HL-60 (cell line): ENCODE data around the gene YTHDF1.

ENCODE experiments used
- DNase-seq, 2 experiments: peaks; one replicate each; pipeline ENCODE4 v3.0.0-alpha.2; 2010 to 2020; ENCODE audit warnings: low read depth in 1 of 2, low spot score in 1 of 2
- H3K27ac ChIP-seq: fragments of 250-450 bp; sonication (Bioruptor Pico); replicated peaks from 2 replicates; pipeline ENCODE4 v1.5.1; 2020; ENCODE audit warnings: mild to moderate bottlenecking, moderate library complexity
- H3K27me3 ChIP-seq: fragments of 250-450 bp; sonication (Bioruptor Pico); 2 replicates; pipeline ENCODE4 v1.5.1; 2021; ENCODE audit warnings: mild to moderate bottlenecking, moderate library complexity; ENCODE audit not compliant: insufficient read depth, poor library complexity, severe bottlenecking
- H3K4me3 ChIP-seq: replicated peaks from 2 replicates; pipeline ENCODE4 v1.5.1; 2011; ENCODE audit warnings: mild to moderate bottlenecking, control low read depth, low read length; ENCODE audit not compliant: insufficient read depth
- CTCF ChIP-seq: IDR thresholded peaks from one replicate; pipeline ENCODE4 v1.5.1; 2011; ENCODE audit warnings: low read length, control low read depth, inconsistent platforms; ENCODE audit not compliant: insufficient read depth
- GABPA ChIP-seq: IDR thresholded peaks from 2 replicates; pipeline ENCODE4 v1.6.1; 2012; ENCODE audit warnings: low read depth
- POLR2AphosphoS5 ChIP-seq: IDR thresholded peaks from 2 replicates; pipeline ENCODE4 v1.6.1; 2012; ENCODE audit warnings: low read depth
- SPI1 ChIP-seq: IDR thresholded peaks from 2 replicates; pipeline ENCODE4 v1.6.1; 2012; ENCODE audit warnings: low read depth, mild to moderate bottlenecking, borderline replicate concordance
- TF ChIP-seq, protein P1 (sequence below): IDR thresholded peaks from 2 replicates; pipeline ENCODE4 v1.6.1; 2012; ENCODE audit warnings: low read depth; ENCODE audit not compliant: insufficient replicate concordance

Gene YTHDF1

DNA sequence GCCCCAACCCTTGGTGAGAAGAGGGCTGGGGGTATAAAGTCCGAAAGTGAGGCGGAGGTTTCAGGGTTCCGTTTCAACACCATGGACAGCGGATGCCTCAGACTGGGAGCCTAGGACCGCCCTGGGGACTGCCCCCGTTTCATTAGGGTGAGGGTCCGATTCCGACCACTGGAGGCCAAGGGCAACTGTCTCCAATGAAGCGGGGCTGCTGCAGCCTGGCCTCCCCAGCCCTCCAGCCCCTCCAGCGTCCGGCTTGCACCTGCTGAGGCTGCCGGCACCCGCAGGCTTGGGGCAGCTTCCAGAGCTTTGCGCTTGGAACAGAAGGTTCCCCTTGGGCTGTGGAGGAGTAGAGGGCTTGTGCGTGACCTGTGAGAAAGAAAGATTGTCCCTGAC lies 39.9 kb downstream of the YTHDF1 start:
- Histone ChIP-seq H3K4me3 (no peak overlapping the region), H3K27ac (no peak overlapping the region), H3K27me3 (peaks cover 67% of the 10 kb centered on the region)
- DNase-seq: no peak
- TF ChIP-seq POLR2AphosphoS5: no peak
- TF ChIP-seq, protein P1, sequence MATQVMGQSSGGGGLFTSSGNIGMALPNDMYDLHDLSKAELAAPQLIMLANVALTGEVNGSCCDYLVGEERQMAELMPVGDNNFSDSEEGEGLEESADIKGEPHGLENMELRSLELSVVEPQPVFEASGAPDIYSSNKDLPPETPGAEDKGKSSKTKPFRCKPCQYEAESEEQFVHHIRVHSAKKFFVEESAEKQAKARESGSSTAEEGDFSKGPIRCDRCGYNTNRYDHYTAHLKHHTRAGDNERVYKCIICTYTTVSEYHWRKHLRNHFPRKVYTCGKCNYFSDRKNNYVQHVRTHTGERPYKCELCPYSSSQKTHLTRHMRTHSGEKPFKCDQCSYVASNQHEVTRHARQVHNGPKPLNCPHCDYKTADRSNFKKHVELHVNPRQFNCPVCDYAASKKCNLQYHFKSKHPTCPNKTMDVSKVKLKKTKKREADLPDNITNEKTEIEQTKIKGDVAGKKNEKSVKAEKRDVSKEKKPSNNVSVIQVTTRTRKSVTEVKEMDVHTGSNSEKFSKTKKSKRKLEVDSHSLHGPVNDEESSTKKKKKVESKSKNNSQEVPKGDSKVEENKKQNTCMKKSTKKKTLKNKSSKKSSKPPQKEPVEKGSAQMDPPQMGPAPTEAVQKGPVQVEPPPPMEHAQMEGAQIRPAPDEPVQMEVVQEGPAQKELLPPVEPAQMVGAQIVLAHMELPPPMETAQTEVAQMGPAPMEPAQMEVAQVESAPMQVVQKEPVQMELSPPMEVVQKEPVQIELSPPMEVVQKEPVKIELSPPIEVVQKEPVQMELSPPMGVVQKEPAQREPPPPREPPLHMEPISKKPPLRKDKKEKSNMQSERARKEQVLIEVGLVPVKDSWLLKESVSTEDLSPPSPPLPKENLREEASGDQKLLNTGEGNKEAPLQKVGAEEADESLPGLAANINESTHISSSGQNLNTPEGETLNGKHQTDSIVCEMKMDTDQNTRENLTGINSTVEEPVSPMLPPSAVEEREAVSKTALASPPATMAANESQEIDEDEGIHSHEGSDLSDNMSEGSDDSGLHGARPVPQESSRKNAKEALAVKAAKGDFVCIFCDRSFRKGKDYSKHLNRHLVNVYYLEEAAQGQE: peak; percentile 94

GRCh38 chr20:63175038-63175895 lies 40.7 kb downstream of the YTHDF1 start:
- TF ChIP-seq, protein P1: no peak
- TF ChIP-seq POLR2AphosphoS5 (no peak), SPI1 (no peak), GABPA (no peak), CTCF (no peak)
- Histone ChIP-seq H3K27me3 (peaks cover 64% of the 10 kb centered on the region), H3K27ac (no peak overlapping the region), H3K4me3 (no peak overlapping the region)
- no peak for DNase-seq

DNA sequence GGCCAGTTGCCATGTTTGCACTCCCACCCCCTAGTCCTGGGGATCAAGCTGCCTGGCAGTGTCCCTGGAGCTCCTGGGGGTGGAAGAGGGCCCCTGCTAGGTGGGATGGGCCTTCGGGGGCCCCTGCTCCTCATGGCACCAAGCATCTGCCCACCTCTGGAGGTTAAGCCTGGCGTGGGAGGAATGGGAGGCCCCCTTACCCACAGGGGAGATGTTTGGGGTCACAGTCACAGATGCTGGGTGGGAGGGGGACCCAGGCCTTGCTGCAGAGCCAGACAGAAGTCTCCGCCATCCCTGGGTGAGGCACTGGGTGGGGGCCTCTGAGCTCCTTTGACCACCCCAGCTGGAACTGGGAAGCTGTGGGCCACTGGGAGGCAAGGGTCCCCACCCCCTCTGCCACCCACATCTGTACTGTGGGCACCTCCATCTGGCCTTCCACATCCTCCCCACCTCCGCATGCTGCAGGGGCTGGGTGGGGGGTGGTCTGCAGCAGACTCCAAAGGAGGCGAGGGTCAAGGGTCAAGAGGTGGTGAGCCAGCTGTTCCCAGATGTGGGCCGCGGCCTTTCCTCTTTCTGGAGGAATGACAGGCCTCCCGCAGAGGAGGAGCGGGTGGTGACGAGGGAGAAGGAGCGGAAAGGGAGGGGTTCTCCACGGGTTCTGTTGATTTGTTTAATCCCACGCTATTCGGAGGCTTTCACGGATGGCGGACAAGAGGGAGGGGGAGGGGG lies 41.5 kb downstream of the YTHDF1 start:
- Histone ChIP-seq H3K4me3 (no peak overlapping the region), H3K27me3 (peaks cover 60% of the 10 kb centered on the region), H3K27ac (no peak overlapping the region)
- no peak for DNase-seq
- TF ChIP-seq CTCF: no peak
- TF ChIP-seq SPI1: no peak
- TF ChIP-seq POLR2AphosphoS5: no peak
- TF ChIP-seq GABPA: no peak
- TF ChIP-seq, protein P1: no peak
